ENCODE data around the gene TRPV4. TPM values are rescaled to one million over a fixed set of nuclear protein-coding genes. Genes with fewer than 3 reads are reported as not detected.

Gene TRPV4
- polyA plus RNA-seq, 1 of the 3 experiments (the other 2 are of a cell fraction) = 5.2 TPM

- H3K9ac ChIP-seq = no peak overlapping the region
- POLR2A ChIA-PET = interaction anchor here (1.4 to 1.5 kb wide), 2 partner anchors 29 to 185 kb away, joined by 3 read pairs; no protein-coding TSS in a partner anchor
- no peaks in the 10 kb centered on the region for H3K9me3 ChIP-seq
- H3K27ac ChIP-seq (ENCODE audit: low read depth in 2 of 2, low read length in 1 of 2) = no peak overlapping the region
- H3K9me2 ChIP-seq = no peaks in the 10 kb centered on the region
- no peak overlapping the region for H2AFZ ChIP-seq (ENCODE audit: low read depth)
- no peaks in the 10 kb centered on the region for H3K79me2 ChIP-seq (ENCODE audit: insufficient read depth)
- no peak for DNase-seq
- no peaks in the 10 kb centered on the region for H3F3A ChIP-seq (replicated peaks; ENCODE audit: insufficient read depth)
- no peak for TF ChIP-seq NFIC (IDR thresholded peaks at IDR 0.05; ENCODE audit: borderline replicate concordance)
- H3K27me3 ChIP-seq (ENCODE audit: insufficient read depth) = no peaks in the 10 kb centered on the region
- no peak overlapping the region for H3K4me2 ChIP-seq
- no peaks in the 10 kb centered on the region for H3K36me3 ChIP-seq (replicated peaks in 1 of 2; ENCODE audit: control insufficient read depth in 1 of 2, insufficient read depth in 2 of 2, low read length in 1 of 2)
- CTCF ChIA-PET = interaction anchor here (0.9 to 2.2 kb wide), 2 partner anchors 28 to 184 kb away, joined by 3 to 7 read pairs; no protein-coding TSS in a partner anchor
- peaks cover 0 to 3% of the 10 kb centered on the region in 2 experiments; a peak in 1 of 4 replicates for H3K4me1 ChIP-seq (ENCODE audit: control insufficient read depth in 1 of 2, insufficient read depth in 2 of 2, low read depth in 1 of 2, low read length in 1 of 2)
- no peak overlapping the region for H3K4me3 ChIP-seq (ENCODE audit: low read depth in 2 of 2, low read length in 1 of 2)
- H4K20me1 ChIP-seq (ENCODE audit: insufficient read depth) = no peaks in the 10 kb centered on the region
- 83% methylated on average over 8 of the region's 9 CpGs for WGBS (ENCODE audit: low lambda C conversion rate)
Observed at GRCh38 chr12:109782326-109782703, 50.9 kb downstream of the TRPV4 start.

GRCh38 chr12:109781668-109782325, 51.4 kb downstream of the TRPV4 start:
- no peak overlapping the region for H3K4me2 ChIP-seq
- no peak for DNase-seq
- H3K4me3 ChIP-seq (ENCODE audit: low read depth in 2 of 2, low read length in 1 of 2) = no peak overlapping the region
- no peak overlapping the region for H3K9ac ChIP-seq
- H2AFZ ChIP-seq (ENCODE audit: low read depth) = no peak overlapping the region
- no peak for TF ChIP-seq YY1 (IDR thresholded peaks at IDR 0.05; ENCODE audit: low read depth)
- no peak for TF ChIP-seq TCF12 (IDR thresholded peaks at IDR 0.05)
- no peak for TF ChIP-seq GABPA (IDR thresholded peaks at IDR 0.05; ENCODE audit: low read depth)
- no peak for TF ChIP-seq RFX5 (IDR thresholded peaks at IDR 0.05; ENCODE audit: low read length)
- no peak for TF ChIP-seq RXRA (IDR thresholded peaks at IDR 0.05; ENCODE audit: borderline replicate concordance, low read depth)
- no peak for TF ChIP-seq RCOR1 (IDR thresholded peaks at IDR 0.05; ENCODE audit: low read length)
- TF ChIP-seq TEAD4 (IDR thresholded peaks at IDR 0.05; ENCODE audit: borderline replicate concordance, insufficient read depth) = no peak
- TF ChIP-seq IRF3 (IDR thresholded peaks at IDR 0.05; ENCODE audit: low read depth, low read length) = no peak
- no peak for TF ChIP-seq FOSL2 (IDR thresholded peaks at IDR 0.05; ENCODE audit: borderline replicate concordance, low read depth)
- no peak for TF ChIP-seq NFIC (IDR thresholded peaks at IDR 0.05; ENCODE audit: borderline replicate concordance)
- no peak for TF ChIP-seq ELF1 (IDR thresholded peaks at IDR 0.05)
- TF ChIP-seq MXI1 (IDR thresholded peaks at IDR 0.05; ENCODE audit: low read depth, low read length) = no peak
- no peak for TF ChIP-seq REST (IDR thresholded peaks at IDR 0.05; ENCODE audit: low read depth, low read length)
- TF ChIP-seq ZBTB33 (IDR thresholded peaks at IDR 0.05; ENCODE audit: borderline replicate concordance, low read depth) = no peak
- WGBS (ENCODE audit: low lambda C conversion rate) = 58% methylated on average over 8 of the region's 10 CpGs
- no peaks in the 10 kb centered on the region for H4K20me1 ChIP-seq (ENCODE audit: insufficient read depth)
- no peaks in the 10 kb centered on the region for H3K79me2 ChIP-seq (ENCODE audit: insufficient read depth)
- H3K27ac ChIP-seq (ENCODE audit: low read depth in 2 of 2, low read length in 1 of 2) = no peak overlapping the region
- ChIA-PET CTCF (interaction anchor here (0.9 to 2.2 kb wide), 3 partner anchors 28 to 185 kb away, joined by 3 to 7 read pairs (median 3); no protein-coding TSS in a partner anchor), POLR2A (interaction anchor here (0.9 to 1.5 kb wide), 3 partner anchors 28 to 184 kb away, joined by 3 read pairs; no protein-coding TSS in a partner anchor)
- H3F3A ChIP-seq (replicated peaks; ENCODE audit: insufficient read depth) = no peaks in the 10 kb centered on the region
- H3K4me1 ChIP-seq (ENCODE audit: control insufficient read depth in 1 of 2, insufficient read depth in 2 of 2, low read depth in 1 of 2, low read length in 1 of 2) = peaks cover 0 to 3% of the 10 kb centered on the region in 2 experiments; a peak in 1 of 4 replicates
- no peaks in the 10 kb centered on the region for H3K9me3 ChIP-seq
- H3K27me3 ChIP-seq (ENCODE audit: insufficient read depth) = no peaks in the 10 kb centered on the region
- H3K36me3 ChIP-seq (replicated peaks in 1 of 2; ENCODE audit: control insufficient read depth in 1 of 2, insufficient read depth in 2 of 2, low read length in 1 of 2) = no peaks in the 10 kb centered on the region
- H3K9me2 ChIP-seq = no peaks in the 10 kb centered on the region
